Coronary artery (tissue), 2 donors: Measurements from ENCODE around the gene SNORC.

Experiments
- DNase-seq: peaks from one replicate; pipeline ENCODE4 v3.0.0-alpha.2; 2017; ENCODE audit warnings: low spot score
- H3K27ac ChIP-seq, 2 donors: fragments of 200-600 bp; sonication (generic); one replicate each; pipeline ENCODE4 v1.5.1; 2016 to 2019
- H3K4me3 ChIP-seq: fragments of 200-600 bp; sonication (generic); 2 replicates; pipeline ENCODE4 v1.5.1; 2016; ENCODE audit warnings: mild to moderate bottlenecking, moderate library complexity
- TF ChIP-seq, protein P1 (sequence below): fragments of 200-600 bp; sonication (generic); IDR thresholded peaks from one replicate; pipeline ENCODE4 v1.5.1; 2019; ENCODE audit warnings: antibody characterized with exemption

Gene SNORC

DNA sequence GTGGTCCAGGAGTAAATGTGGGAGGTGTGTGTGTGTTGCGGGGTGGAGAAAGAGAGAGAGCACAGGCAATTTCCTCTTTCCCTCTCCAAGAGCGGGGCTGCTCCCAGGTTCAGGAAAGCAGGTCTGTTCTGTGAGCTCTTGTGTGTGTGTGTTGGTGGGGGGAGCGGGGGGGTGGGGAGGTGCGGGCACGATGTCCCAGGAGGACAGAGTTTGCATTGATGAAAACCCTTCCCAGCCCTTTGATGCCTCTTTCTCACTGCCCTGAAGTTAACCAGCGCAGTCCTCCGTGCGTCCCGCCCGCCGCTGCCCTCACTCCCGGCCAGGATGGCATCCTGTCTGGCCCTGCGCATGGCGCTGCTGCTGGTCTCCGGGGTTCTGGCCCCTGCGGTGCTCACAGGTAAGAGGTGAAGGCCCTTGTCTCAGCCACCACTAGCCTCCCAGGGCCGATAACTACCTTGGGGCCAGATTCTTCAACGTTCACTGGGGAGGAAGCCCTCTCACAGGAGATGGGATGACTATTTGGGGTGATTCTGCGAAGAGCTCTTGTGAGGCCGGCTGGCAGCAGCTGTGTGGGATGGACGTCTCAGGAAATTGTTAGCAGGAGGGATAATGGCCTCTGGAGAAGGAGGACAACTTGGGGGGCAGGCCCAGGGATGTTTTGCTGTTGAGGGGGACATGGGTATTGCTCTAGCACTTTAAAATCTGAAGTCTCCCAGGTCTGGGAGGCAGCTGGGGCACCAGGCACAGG, at the start of gene SNORC:
Gene SNORC, plus strand, starts transcription at position 247 of the 748 bp plus-strand sequence. Its CDS starts 78 bp downstream, at position 325.
- Histone ChIP-seq H3K27ac (no peak within 1 kb of the TSS), H3K4me3 (no peak within 1 kb of the TSS)
- TF ChIP-seq, protein P1, sequence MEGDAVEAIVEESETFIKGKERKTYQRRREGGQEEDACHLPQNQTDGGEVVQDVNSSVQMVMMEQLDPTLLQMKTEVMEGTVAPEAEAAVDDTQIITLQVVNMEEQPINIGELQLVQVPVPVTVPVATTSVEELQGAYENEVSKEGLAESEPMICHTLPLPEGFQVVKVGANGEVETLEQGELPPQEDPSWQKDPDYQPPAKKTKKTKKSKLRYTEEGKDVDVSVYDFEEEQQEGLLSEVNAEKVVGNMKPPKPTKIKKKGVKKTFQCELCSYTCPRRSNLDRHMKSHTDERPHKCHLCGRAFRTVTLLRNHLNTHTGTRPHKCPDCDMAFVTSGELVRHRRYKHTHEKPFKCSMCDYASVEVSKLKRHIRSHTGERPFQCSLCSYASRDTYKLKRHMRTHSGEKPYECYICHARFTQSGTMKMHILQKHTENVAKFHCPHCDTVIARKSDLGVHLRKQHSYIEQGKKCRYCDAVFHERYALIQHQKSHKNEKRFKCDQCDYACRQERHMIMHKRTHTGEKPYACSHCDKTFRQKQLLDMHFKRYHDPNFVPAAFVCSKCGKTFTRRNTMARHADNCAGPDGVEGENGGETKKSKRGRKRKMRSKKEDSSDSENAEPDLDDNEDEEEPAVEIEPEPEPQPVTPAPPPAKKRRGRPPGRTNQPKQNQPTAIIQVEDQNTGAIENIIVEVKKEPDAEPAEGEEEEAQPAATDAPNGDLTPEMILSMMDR = no peak
- DNase-seq = peak; percentile 33

DNA sequence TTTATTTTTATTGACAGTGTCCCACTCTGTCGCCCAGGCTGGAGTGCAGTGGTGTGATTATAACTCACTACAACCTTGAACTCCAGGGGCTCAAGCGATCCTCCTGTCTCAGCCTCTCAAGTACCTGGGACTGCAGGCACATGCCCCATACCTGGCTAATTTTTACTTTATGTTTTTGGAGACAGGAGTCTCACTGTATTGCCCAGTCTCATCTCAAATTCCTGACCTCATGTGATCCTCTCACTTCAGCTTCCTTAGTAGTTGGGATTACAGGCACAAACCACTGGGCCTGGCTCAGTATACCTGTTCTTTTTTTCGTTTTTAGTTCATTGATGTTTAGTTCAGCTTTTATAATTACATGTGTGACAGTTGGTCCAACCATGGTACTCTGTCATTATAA, 40.1 kb upstream of the SNORC start:
- Histone ChIP-seq H3K27ac (no peak overlapping the region), H3K4me3 (no peak overlapping the region)
- TF ChIP-seq, protein P1 = no peak
- DNase-seq = no peak

DNA sequence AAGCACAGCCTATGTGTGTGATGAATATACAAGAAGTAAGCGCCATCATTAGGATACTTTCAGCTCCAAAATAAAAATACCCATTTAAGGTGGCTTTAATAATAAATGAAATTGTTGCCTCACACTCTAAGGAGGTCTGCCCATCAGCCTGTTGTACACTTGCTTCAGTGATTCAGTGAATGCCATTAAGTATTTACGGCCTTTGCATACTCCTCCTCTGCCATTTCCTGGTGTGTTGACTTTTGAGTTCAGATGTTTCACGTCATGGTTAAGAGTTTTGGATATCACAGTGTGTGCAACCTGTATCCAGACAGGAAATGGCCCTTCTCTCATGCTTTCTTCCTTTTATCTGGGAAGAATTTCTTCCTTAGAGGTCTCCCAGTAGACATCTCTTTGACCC, 38.6 kb upstream of the SNORC start:
- TF ChIP-seq, protein P1 = no peak
- Histone ChIP-seq H3K4me3 (no peak overlapping the region), H3K27ac (no peak overlapping the region)
- DNase-seq = no peak

DNA sequence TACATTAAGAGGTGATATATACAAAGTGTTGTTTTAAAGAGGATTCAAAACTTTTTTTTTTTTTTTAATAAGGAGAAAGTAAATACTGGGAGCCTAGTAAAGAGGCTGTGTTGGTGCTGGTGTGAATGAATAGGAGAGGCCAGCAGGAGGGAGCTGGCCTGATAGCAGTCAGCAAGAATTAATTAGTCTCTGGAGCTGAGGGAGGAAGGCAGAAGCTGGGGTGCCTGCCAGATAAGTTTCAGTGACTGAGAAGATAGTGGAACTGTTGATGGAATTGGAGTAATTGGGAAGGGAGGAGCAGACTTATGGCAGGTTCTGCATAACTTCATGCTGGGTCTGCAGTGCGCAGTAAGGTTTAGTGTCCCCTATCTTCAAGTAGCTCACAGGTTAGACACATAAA, 36.2 kb upstream of the SNORC start:
- H3K4me3 ChIP-seq = no peak overlapping the region
- DNase-seq = no peak
- H3K27ac ChIP-seq = no peak overlapping the region
- TF ChIP-seq, protein P1 = no peak

DNA sequence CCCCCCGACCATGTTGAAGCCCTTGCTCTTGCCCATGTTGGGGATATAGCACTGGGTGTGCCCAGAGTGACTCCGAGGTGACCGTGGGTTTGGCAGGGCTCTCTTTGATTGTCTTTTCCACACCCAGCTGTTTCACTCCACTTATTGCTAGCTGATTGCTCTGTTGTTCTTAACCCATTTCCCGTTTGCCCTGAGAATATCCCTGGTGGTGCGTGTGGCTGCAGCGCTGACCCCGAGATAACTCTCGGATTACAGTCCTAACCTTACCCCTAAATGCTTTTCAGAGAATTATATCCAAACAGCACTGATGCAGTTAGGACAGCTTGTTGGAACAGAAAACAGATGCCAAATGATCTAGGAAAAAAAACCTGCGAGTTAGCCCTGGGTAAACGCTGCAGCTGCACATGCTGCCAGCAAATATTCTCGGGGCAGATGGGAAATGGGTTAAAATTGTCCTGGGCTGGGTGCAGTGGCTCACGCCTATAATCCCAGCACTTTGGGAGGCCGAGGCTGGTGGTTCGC, 34.3 kb upstream of the SNORC start:
- Histone ChIP-seq H3K4me3 (no peak overlapping the region), H3K27ac (no peak overlapping the region)
- TF ChIP-seq, protein P1 = no peak
- DNase-seq = no peak

DNA sequence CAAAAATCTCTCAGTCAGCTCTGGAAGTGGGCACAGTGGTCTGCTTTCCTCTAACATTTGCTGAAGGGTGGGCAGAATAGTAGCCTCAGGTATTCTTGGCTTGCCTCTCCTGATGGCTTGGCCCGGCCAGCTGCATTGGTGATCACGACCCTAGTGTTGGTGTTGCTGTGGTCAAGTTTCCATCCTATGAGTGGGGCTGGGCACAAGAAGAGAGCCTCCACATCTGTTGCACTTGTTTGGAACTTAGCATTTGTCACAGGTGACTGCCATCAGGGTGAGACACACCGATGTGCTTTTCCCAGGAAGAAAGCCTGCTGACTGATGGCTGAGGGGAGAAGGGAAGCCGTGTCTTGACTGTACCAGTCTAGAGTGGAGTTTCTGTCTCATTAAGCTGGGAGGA, 33.1 kb upstream of the SNORC start:
- TF ChIP-seq, protein P1 = no peak
- no peak overlapping the region for H3K4me3 ChIP-seq
- no peak for DNase-seq
- H3K27ac ChIP-seq = no peak overlapping the region

DNA sequence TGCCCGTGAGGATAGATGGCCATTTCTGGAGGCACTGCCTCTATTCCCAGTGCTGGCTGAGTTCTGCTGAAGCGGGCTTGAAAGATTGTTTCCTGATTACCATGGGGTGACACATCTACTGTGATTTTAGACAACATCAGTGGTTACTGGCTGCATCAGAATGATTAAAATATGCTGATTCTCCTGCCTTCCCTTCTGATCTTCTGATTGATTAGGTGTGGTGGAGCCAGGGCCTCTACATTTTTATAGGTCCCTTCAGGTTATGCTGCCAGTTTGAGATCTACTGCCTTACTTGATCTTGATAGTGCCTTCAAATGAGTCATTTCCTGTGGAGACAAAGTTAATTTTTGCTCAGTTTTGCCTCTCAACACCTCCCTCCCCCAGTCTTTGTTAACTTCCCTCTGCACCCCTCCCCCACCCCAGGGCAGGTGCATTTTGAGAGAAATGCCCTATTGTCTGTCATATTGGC, 31.6 kb upstream of the SNORC start:
- TF ChIP-seq, protein P1 = no peak
- H3K27ac ChIP-seq = no peak overlapping the region
- DNase-seq = no peak
- H3K4me3 ChIP-seq = no peak overlapping the region
